Astrocyte (in vitro differentiated cells and primary cell): ENCODE data around the gene SKAP2. TPM values are rescaled to one million over a fixed set of nuclear protein-coding genes. Genes with fewer than 3 reads are reported as not detected.
A peak's percentile ranks its signal among the peaks of the same experiment; 100 is the strongest.

Experiments
- DNase-seq: peaks from one replicate; pipeline ENCODE4 v3.0.0-alpha.2; 2010; ENCODE audit warnings: low read depth
- FAIRE-seq: peaks from 2 replicates; lab custom pipeline; 2011; peaks lifted over from hg19 to GRCh38; lab: Jason Lieb, UNC
- H2AFZ ChIP-seq: 2 replicates; pipeline ENCODE4 v1.6.0; 2012; ENCODE audit warnings: low read depth, low read length, inconsistent platforms
- H3K27ac ChIP-seq: 2 replicates; pipeline ENCODE4 v1.5.1; 2011; ENCODE audit warnings: low read depth, low read length, inconsistent platforms
- H3K27me3 ChIP-seq: 2 replicates; pipeline ENCODE4 v1.6.0; 2011; ENCODE audit warnings: low read length, inconsistent platforms; ENCODE audit not compliant: insufficient read depth
- H3K36me3 ChIP-seq: 2 replicates; pipeline ENCODE4 v1.5.1; 2011; ENCODE audit warnings: low read length, inconsistent platforms; ENCODE audit not compliant: insufficient read depth
- H3K4me1 ChIP-seq: 2 replicates; pipeline ENCODE4 v1.5.1; 2011; ENCODE audit warnings: low read length, inconsistent platforms; ENCODE audit not compliant: insufficient read depth
- H3K4me2 ChIP-seq: 2 replicates; pipeline ENCODE4 v1.6.0; 2012; ENCODE audit warnings: low read length, inconsistent platforms
- H3K4me3 ChIP-seq: 2 replicates; pipeline ENCODE4 v1.5.1; 2011; ENCODE audit warnings: low read depth, mild to moderate bottlenecking, low read length, inconsistent platforms; ENCODE audit not compliant: insufficient read depth
- H3K79me2 ChIP-seq: 2 replicates; pipeline ENCODE4 v1.6.0; 2012; ENCODE audit warnings: mild to moderate bottlenecking, low read length, inconsistent platforms; ENCODE audit not compliant: insufficient read depth
- H3K9ac ChIP-seq: 2 replicates; pipeline ENCODE4 v1.6.0; 2012; ENCODE audit warnings: mild to moderate bottlenecking, low read length, inconsistent platforms
- H3K9me3 ChIP-seq: 2 replicates; pipeline ENCODE4 v1.5.1; 2012; ENCODE audit warnings: low read depth, mild to moderate bottlenecking, low read length, inconsistent platforms; ENCODE audit not compliant: insufficient read depth
- H4K20me1 ChIP-seq: 2 replicates; pipeline ENCODE4 v1.6.0; 2012; ENCODE audit warnings: low read length, inconsistent platforms; ENCODE audit not compliant: insufficient read depth
- H3K27ac Mint-ChIP-seq: one replicate; pipeline ENCODE4 v1.8.0; 2021; ENCODE audit warnings: mild to moderate bottlenecking, mixed read lengths; ENCODE audit not compliant: unreplicated experiment
- H3K27me3 Mint-ChIP-seq: one replicate; pipeline ENCODE4 v1.8.0; 2021; ENCODE audit warnings: low read depth, mixed read lengths; ENCODE audit not compliant: unreplicated experiment
- H3K36me3 Mint-ChIP-seq: one replicate; pipeline ENCODE4 v1.8.0; 2021; ENCODE audit warnings: low read depth, mixed read lengths; ENCODE audit not compliant: unreplicated experiment
- H3K4me1 Mint-ChIP-seq: one replicate; pipeline ENCODE4 v1.8.0; 2021; ENCODE audit warnings: low read depth, mixed read lengths; ENCODE audit not compliant: unreplicated experiment
- H3K4me3 Mint-ChIP-seq: one replicate; pipeline ENCODE4 v1.8.0; 2021; ENCODE audit warnings: mild to moderate bottlenecking, moderate library complexity, mixed read lengths; ENCODE audit not compliant: unreplicated experiment
- H3K9me3 Mint-ChIP-seq: one replicate; pipeline ENCODE4 v1.8.0; 2021; ENCODE audit warnings: mild to moderate bottlenecking, mixed read lengths; ENCODE audit not compliant: unreplicated experiment
- CTCF ChIP-seq: IDR thresholded peaks from 2 replicates; pipeline ENCODE4 v1.5.1; 2011; ENCODE audit warnings: low read depth, mild to moderate bottlenecking, inconsistent platforms, low read length, moderate library complexity; ENCODE audit not compliant: insufficient read depth
- EZH2 ChIP-seq: IDR thresholded peaks from 2 replicates; pipeline ENCODE4 v1.6.1; 2012; ENCODE audit warnings: mild to moderate bottlenecking, low read length, inconsistent platforms; ENCODE audit not compliant: insufficient read depth
- total RNA-seq: library from RNA; stranded (reverse); gene quantifications from 2 replicates; pipeline ENCODE4 v1.2.1, GENCODE V29; 2021

Gene SKAP2
- total RNA-seq, 1 donor from 2014 or later: 10.1 TPM

GRCh38 chr7:26853788-26854393 is 10.5 kb downstream of the SKAP2 start:
- Histone ChIP-seq H3K27me3 (peaks cover 52% of the 10 kb centered on the region), H3K9me3 (no peaks in the 10 kb centered on the region), H3K4me2 (no peak overlapping the region), H3K4me1 (no peaks in the 10 kb centered on the region), H3K27ac (no peak overlapping the region), H3K36me3 (no peaks in the 10 kb centered on the region), H4K20me1 (peaks cover 6% of the 10 kb centered on the region), H3K79me2 (no peaks in the 10 kb centered on the region), H3K9ac (no peak overlapping the region), H2AFZ (no peak overlapping the region), H3K4me3 (no peak overlapping the region)
- peak; percentile 32 for DNase-seq
- no peaks in the 10 kb centered on the region for H3K9me3 Mint-ChIP-seq
- no peak for TF ChIP-seq EZH2
- TF ChIP-seq CTCF: peak; percentile 49
- FAIRE-seq: no peak
- no peak overlapping the region for H3K4me3 Mint-ChIP-seq
- peaks cover 3% of the 10 kb centered on the region for H3K4me1 Mint-ChIP-seq
- no peak overlapping the region for H3K27ac Mint-ChIP-seq
- H3K36me3 Mint-ChIP-seq: no peaks in the 10 kb centered on the region
- peaks cover 35% of the 10 kb centered on the region for H3K27me3 Mint-ChIP-seq

GRCh38 chr7:26850193-26850651 is 14.2 kb downstream of the SKAP2 start:
- Mint-ChIP-seq H3K27me3 (peaks cover 3% of the 10 kb centered on the region), H3K9me3 (no peaks in the 10 kb centered on the region), H3K36me3 (no peaks in the 10 kb centered on the region), H3K4me3 (no peak overlapping the region), H3K4me1 (peaks cover 2% of the 10 kb centered on the region), H3K27ac (no peak overlapping the region)
- H3K27ac ChIP-seq: no peak overlapping the region
- no peaks in the 10 kb centered on the region for H3K79me2 ChIP-seq
- DNase-seq (no peak), FAIRE-seq (no peak)
- H3K9me3 ChIP-seq: no peaks in the 10 kb centered on the region
- H3K9ac ChIP-seq: no peak overlapping the region
- no peaks in the 10 kb centered on the region for H4K20me1 ChIP-seq
- H3K4me3 ChIP-seq: no peak overlapping the region
- no peaks in the 10 kb centered on the region for H3K36me3 ChIP-seq
- TF ChIP-seq CTCF (no peak), EZH2 (no peak)
- H3K4me1 ChIP-seq: no peaks in the 10 kb centered on the region
- no peak overlapping the region for H3K4me2 ChIP-seq
- H3K27me3 ChIP-seq: peaks cover 22% of the 10 kb centered on the region
- no peak overlapping the region for H2AFZ ChIP-seq

GRCh38 chr7:26843705-26844104 is 20.7 kb downstream of the SKAP2 start:
- H3K79me2 ChIP-seq: no peaks in the 10 kb centered on the region
- Mint-ChIP-seq H3K4me3 (no peak overlapping the region), H3K4me1 (no peaks in the 10 kb centered on the region), H3K27ac (no peak overlapping the region), H3K27me3 (no peaks in the 10 kb centered on the region), H3K36me3 (no peaks in the 10 kb centered on the region), H3K9me3 (no peaks in the 10 kb centered on the region)
- DNase-seq: no peak
- H3K9ac ChIP-seq: no peak overlapping the region
- no peak overlapping the region for H3K27ac ChIP-seq
- TF ChIP-seq EZH2 (no peak), CTCF (no peak)
- H3K9me3 ChIP-seq: no peaks in the 10 kb centered on the region
- no peaks in the 10 kb centered on the region for H3K36me3 ChIP-seq
- H3K4me1 ChIP-seq: no peaks in the 10 kb centered on the region
- H3K4me2 ChIP-seq: no peak overlapping the region
- no peak overlapping the region for H3K4me3 ChIP-seq
- H4K20me1 ChIP-seq: no peaks in the 10 kb centered on the region
- H3K27me3 ChIP-seq: peaks cover 2% of the 10 kb centered on the region
- no peak overlapping the region for H2AFZ ChIP-seq
- no peak for FAIRE-seq
